Measurements from ENCODE around the gene ENAH.

- TF ChIP-seq, protein P1, sequence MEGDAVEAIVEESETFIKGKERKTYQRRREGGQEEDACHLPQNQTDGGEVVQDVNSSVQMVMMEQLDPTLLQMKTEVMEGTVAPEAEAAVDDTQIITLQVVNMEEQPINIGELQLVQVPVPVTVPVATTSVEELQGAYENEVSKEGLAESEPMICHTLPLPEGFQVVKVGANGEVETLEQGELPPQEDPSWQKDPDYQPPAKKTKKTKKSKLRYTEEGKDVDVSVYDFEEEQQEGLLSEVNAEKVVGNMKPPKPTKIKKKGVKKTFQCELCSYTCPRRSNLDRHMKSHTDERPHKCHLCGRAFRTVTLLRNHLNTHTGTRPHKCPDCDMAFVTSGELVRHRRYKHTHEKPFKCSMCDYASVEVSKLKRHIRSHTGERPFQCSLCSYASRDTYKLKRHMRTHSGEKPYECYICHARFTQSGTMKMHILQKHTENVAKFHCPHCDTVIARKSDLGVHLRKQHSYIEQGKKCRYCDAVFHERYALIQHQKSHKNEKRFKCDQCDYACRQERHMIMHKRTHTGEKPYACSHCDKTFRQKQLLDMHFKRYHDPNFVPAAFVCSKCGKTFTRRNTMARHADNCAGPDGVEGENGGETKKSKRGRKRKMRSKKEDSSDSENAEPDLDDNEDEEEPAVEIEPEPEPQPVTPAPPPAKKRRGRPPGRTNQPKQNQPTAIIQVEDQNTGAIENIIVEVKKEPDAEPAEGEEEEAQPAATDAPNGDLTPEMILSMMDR (conservative IDR thresholded peaks at IDR 0.05 in 1 of 2, IDR thresholded peaks at IDR 0.05 in 1 of 2; ENCODE audit: low read depth in 1 of 2, low read length in 2 of 2): no peak
- TF ChIP-seq EZH2 (IDR thresholded peaks at IDR 0.05; ENCODE audit: low read length, missing control alignments): no peak
These were observed 181.8 kb downstream of the ENAH start for GRCh38 chr1:225471109-225471452.

Measured in fibroblast of lung (primary cell).